DOHH2 (cell line): Measurements from ENCODE around the gene UBL3.

Experiments
- H3F3A ChIP-seq: fragments of 200-600 bp; sonication (generic), shearing (Covaris generic); 2 replicates; pipeline ENCODE4 v1.6.0; 2016; ENCODE audit warnings: antibody characterized with exemption, mild to moderate bottlenecking; ENCODE audit not compliant: control insufficient read depth, insufficient read depth
- H3K27ac ChIP-seq: fragments of 200-600 bp; sonication (generic); 2 replicates; pipeline ENCODE4 v1.5.1; 2014; ENCODE audit warnings: low read depth, mild to moderate bottlenecking, low read length, moderate library complexity
- H3K27me3 ChIP-seq: fragments of 200-600 bp; sonication (generic); 2 replicates; pipeline ENCODE4 v1.6.1; 2014; ENCODE audit warnings: mild to moderate bottlenecking, low read length, mixed read lengths; ENCODE audit not compliant: control insufficient read depth
- H3K36me3 ChIP-seq: fragments of 200-600 bp; sonication (generic); 2 replicates; pipeline ENCODE4 v1.6.1; 2014; ENCODE audit warnings: mild to moderate bottlenecking, low read length, moderate library complexity, mixed read lengths; ENCODE audit not compliant: control insufficient read depth
- H3K4me1 ChIP-seq: fragments of 200-600 bp; sonication (generic); 2 replicates; pipeline ENCODE4 v1.6.1; 2014; ENCODE audit warnings: mild to moderate bottlenecking, low read length, mixed read lengths; ENCODE audit not compliant: control insufficient read depth
- H3K4me2 ChIP-seq: fragments of 200-600 bp; sonication (generic); 2 replicates; pipeline ENCODE4 v1.6.0; 2014; ENCODE audit warnings: mild to moderate bottlenecking, low read length, moderate library complexity
- H3K4me3 ChIP-seq: fragments of 200-600 bp; sonication (generic); 2 replicates; pipeline ENCODE4 v1.5.1; 2014; ENCODE audit warnings: mild to moderate bottlenecking, low read length, mixed read lengths
- H3K79me2 ChIP-seq: fragments of 200-600 bp; sonication (generic); 2 replicates; pipeline ENCODE4 v1.6.1; 2014; ENCODE audit warnings: mild to moderate bottlenecking, low read length, mixed read lengths; ENCODE audit not compliant: control insufficient read depth
- H3K9me2 ChIP-seq: fragments of 200-600 bp; sonication (generic); replicated peaks from 2 replicates; pipeline ENCODE4 v1.6.1; 2014; ENCODE audit warnings: mild to moderate bottlenecking, low read length, mixed read lengths; ENCODE audit not compliant: control insufficient read depth
- H3K9me3 ChIP-seq: fragments of 200-600 bp; sonication (generic); 2 replicates; pipeline ENCODE4 v1.6.1; 2014; ENCODE audit warnings: antibody characterized with exemption, low read length, mixed read lengths; ENCODE audit not compliant: control insufficient read depth, insufficient read depth
- H4K20me1 ChIP-seq: fragments of 200-600 bp; sonication (generic); 2 replicates; pipeline ENCODE4 v1.6.0; 2014; ENCODE audit warnings: low read depth, mild to moderate bottlenecking, antibody characterized with exemption, low read length, moderate library complexity; ENCODE audit not compliant: control insufficient read depth, insufficient read depth
- EZH2phosphoT487 ChIP-seq: fragments of 200-600 bp; sonication (generic); IDR thresholded peaks from 2 replicates; pipeline ENCODE4 v1.6.1; 2017; ENCODE audit warnings: borderline replicate concordance, mild to moderate bottlenecking, antibody characterized with exemption, low read length, moderate library complexity, mixed read lengths
- TF ChIP-seq, protein P1 (sequence below): fragments of 200-600 bp; sonication (generic); IDR thresholded peaks from one replicate; pipeline ENCODE4 v1.5.1; 2014; ENCODE audit warnings: antibody characterized with exemption, mild to moderate bottlenecking, low read depth, low read length; ENCODE audit not compliant: poor library complexity, severe bottlenecking

Gene UBL3

DNA sequence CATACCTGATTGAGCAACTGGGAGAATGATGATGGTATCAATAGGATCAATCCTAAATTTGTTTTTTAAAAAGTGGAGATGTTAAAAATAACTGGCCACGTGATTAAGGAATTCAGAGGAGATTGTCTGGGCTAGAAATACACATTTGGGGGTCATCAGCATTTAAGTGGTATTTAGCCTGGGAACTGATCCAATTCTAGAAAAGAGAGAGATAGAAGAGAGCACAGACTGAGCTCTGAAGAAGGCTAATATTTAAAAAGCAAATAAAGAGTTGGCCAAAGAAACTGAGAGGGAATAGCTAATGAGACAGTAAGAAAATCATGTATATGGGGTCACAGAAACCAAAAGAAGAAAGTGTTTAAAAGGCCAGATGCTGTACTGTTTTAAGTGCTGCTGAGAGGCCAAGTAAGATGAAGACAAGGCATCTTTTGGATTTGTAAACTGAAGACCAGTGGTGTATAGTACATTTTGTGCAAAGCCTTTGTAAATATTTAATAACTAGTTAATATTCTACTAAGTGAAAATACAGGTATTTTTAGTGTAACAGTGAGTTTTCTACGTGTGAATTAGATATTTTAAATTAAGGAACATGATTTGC lies 40.2 kb downstream of the UBL3 start:
- Histone ChIP-seq H3K27me3 (peaks cover 3% of the 10 kb centered on the region; the same call in 1 of the 2 replicates), H3K9me2 (no peaks in the 10 kb centered on the region), H3K4me2 (no peak overlapping the region), H3K79me2 (no peaks in the 10 kb centered on the region), H4K20me1 (no peaks in the 10 kb centered on the region), H3K4me3 (no peak overlapping the region), H3K4me1 (no peaks in the 10 kb centered on the region), H3K36me3 (no peaks in the 10 kb centered on the region), H3K27ac (no peak overlapping the region), H3K9me3 (no peaks in the 10 kb centered on the region), H3F3A (no peaks in the 10 kb centered on the region)
- TF ChIP-seq EZH2phosphoT487 = no peak
- TF ChIP-seq, protein P1, sequence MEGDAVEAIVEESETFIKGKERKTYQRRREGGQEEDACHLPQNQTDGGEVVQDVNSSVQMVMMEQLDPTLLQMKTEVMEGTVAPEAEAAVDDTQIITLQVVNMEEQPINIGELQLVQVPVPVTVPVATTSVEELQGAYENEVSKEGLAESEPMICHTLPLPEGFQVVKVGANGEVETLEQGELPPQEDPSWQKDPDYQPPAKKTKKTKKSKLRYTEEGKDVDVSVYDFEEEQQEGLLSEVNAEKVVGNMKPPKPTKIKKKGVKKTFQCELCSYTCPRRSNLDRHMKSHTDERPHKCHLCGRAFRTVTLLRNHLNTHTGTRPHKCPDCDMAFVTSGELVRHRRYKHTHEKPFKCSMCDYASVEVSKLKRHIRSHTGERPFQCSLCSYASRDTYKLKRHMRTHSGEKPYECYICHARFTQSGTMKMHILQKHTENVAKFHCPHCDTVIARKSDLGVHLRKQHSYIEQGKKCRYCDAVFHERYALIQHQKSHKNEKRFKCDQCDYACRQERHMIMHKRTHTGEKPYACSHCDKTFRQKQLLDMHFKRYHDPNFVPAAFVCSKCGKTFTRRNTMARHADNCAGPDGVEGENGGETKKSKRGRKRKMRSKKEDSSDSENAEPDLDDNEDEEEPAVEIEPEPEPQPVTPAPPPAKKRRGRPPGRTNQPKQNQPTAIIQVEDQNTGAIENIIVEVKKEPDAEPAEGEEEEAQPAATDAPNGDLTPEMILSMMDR = no peak

DNA sequence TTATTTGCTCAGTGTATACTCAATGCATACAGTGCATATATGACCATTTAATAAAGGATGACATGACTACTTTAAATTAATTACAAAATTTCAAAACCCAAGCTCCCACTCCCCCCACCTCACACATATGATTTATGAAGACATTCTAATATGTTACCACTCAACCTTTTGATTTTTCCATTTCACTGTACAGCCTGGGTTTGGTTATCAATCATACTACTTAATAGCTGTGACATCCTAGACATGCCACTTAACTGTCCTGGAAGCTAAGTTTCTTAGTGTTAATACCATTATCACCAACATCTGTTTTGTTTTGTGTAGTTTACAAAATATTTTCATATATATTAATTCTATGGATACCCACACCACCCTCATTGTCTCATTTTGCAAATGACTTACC lies 42.2 kb downstream of the UBL3 start:
- Histone ChIP-seq H3K4me1 (no peaks in the 10 kb centered on the region), H3K9me2 (no peaks in the 10 kb centered on the region), H3K79me2 (no peaks in the 10 kb centered on the region), H3K27ac (no peak overlapping the region), H3K4me2 (no peak overlapping the region), H3K9me3 (no peaks in the 10 kb centered on the region), H3K4me3 (no peak overlapping the region), H3F3A (no peaks in the 10 kb centered on the region), H3K36me3 (no peaks in the 10 kb centered on the region), H3K27me3 (peaks cover 17% of the 10 kb centered on the region), H4K20me1 (0 out of 2 replicates have a peak, but pooled peaks cover 4% of the 10 kb centered on the region)
- TF ChIP-seq EZH2phosphoT487 = no peak
- TF ChIP-seq, protein P1 = no peak

DNA sequence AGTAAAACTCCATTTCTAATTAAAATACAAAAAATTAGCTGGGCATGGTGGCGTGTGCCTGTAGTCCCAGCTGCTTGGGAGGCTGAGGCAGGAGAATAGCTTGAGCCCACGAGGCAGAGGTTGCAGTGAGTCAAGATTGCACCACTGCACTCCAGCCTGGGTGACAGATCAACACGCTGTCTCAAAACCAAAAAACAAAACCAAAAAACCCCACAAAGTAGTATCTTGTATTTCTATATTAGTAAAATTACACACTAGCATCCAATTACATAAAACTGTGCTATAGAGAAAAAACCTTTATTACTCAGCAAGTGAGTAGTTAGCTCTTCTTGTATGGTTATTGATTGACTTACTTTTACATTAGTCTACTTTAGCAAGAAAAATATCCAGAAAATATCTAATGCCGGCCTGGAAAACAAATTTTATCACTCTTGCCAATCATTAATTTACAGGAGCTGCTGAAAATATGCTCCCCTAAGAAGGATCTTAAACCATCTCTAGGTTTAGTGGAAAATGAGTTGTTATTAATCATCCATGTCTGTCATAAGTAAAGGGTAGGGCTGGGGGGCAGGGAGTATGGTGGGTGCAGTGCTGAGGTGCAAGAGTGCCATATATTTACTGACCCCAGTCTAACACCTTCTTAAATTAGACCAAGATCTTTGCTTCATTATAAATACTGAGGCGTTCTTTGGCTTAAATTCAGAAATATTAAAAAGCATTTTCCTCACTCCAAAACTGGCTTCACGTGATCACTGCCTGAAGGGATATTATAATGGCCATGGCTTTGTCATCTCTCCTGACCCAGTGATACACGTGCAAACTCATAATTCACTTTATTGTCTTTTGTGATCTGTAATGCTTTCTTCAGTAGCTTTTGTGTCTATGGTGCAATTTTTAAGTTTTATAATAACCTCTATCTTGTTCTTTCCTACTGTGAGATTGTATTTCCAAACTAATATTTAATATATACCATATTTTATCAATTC lies 44.1 kb downstream of the UBL3 start:
- Histone ChIP-seq H3K4me1 (no peaks in the 10 kb centered on the region), H3K9me3 (no peaks in the 10 kb centered on the region), H3F3A (no peaks in the 10 kb centered on the region), H3K4me3 (no peak overlapping the region), H3K27ac (no peak overlapping the region), H3K79me2 (no peaks in the 10 kb centered on the region), H3K36me3 (no peaks in the 10 kb centered on the region), H3K9me2 (no peaks in the 10 kb centered on the region), H4K20me1 (0 out of 2 replicates have a peak, but pooled peaks cover 4% of the 10 kb centered on the region), H3K27me3 (peaks cover 17% of the 10 kb centered on the region), H3K4me2 (no peak overlapping the region)
- TF ChIP-seq, protein P1 = no peak
- no peak for TF ChIP-seq EZH2phosphoT487
